Measurements from ENCODE around the gene PTPRE. TPM values are rescaled to one million over a fixed set of nuclear protein-coding genes. Genes with fewer than 3 reads are reported as not detected.

Gene PTPRE
- total RNA-seq, 1 experiment from 2014 or later, result 12.3 TPM

- ChIA-PET POLR2A (no interaction called here), RAD21 (ENCODE audit: low non-redundant PET in 1 of 2, low total read pairs in 2 of 2, uncharacterized antibody in 2 of 2, unreplicated experiment in 2 of 2) (no interaction called here), CTCF (no interaction called here)
- ATAC-seq (no peak), DNase-seq (ENCODE audit: low read depth, low spot score) (no peak)
- H4K20me1 ChIP-seq (ENCODE audit: insufficient read depth), result no peaks in the 10 kb centered on the region
- peaks cover 10% of the 10 kb centered on the region; the same call in 1 of the 2 replicates for H3K27me3 ChIP-seq (ENCODE audit: insufficient read depth, low read length)
- no peaks in the 10 kb centered on the region for H3K79me2 ChIP-seq (ENCODE audit: insufficient read depth, low read length)
- TF ChIP-seq EZH2 (IDR thresholded peaks at IDR 0.05) (no peak), CEBPB (IDR thresholded peaks at IDR 0.05; ENCODE audit: low read depth) (no peak), MAX (IDR thresholded peaks at IDR 0.05) (no peak), ZBTB33 (IDR thresholded peaks at IDR 0.05; ENCODE audit: extremely low read depth, insufficient replicate concordance, low read length) (no peak), CBX3 (IDR thresholded peaks at IDR 0.05; ENCODE audit: low read depth) (no peak), ATF3 (IDR thresholded peaks at IDR 0.05) (no peak), POLR2AphosphoS5 (IDR thresholded peaks at IDR 0.05; ENCODE audit: low read depth, low read length) (no peak), EGR1 (IDR thresholded peaks at IDR 0.05; ENCODE audit: low read depth) (no peak)
- H3K9ac ChIP-seq (ENCODE audit: low read length), result no peak overlapping the region
- H3K36me3 ChIP-seq (ENCODE audit: control insufficient read depth in 1 of 2, insufficient read depth in 2 of 2, low read length in 2 of 2), result no peaks in the 10 kb centered on the region
- intact Hi-C loops (cut with micrococcal nuclease), result no loop called here
- H3K9me3 ChIP-seq (ENCODE audit: control insufficient read depth in 1 of 2, insufficient read depth in 1 of 2, low read depth in 1 of 2, low read length in 2 of 2), result no peaks in the 10 kb centered on the region
- BruUV-seq (replicated peaks), result no TSS peak
- H3K4me2 ChIP-seq (ENCODE audit: low read length), result no peak overlapping the region
- H2AFZ ChIP-seq (ENCODE audit: low read depth, low read length, poor library complexity, severe bottlenecking), result no peak overlapping the region
- H3K4me1 ChIP-seq (ENCODE audit: control insufficient read depth in 1 of 2, insufficient read depth in 2 of 2, low read length in 2 of 2), result peaks cover 13 to 19% of the 10 kb centered on the region in 2 experiments
- no peak overlapping the region for H3K4me3 ChIP-seq (replicated peaks in 1 of 2; ENCODE audit: low read depth in 1 of 2, low read length in 2 of 2)
- H3K27ac ChIP-seq (ENCODE audit: low read depth, low read length), result no peak overlapping the region
- no peaks in the 10 kb centered on the region for H3K9me2 ChIP-seq (ENCODE audit: insufficient read depth)
Observed at GRCh38 chr10:127995939-127996338, 89.0 kb downstream of the PTPRE start.

- Histone ChIP-seq H3K4me1 (ENCODE audit: control insufficient read depth in 1 of 2, insufficient read depth in 2 of 2, low read length in 2 of 2) (peaks cover 7 to 14% of the 10 kb centered on the region in 2 experiments), H3K4me2 (ENCODE audit: low read length) (no peak overlapping the region), H3K27me3 (ENCODE audit: insufficient read depth, low read length) (peaks cover 10% of the 10 kb centered on the region; the same call in 1 of the 2 replicates), H3K79me2 (ENCODE audit: insufficient read depth, low read length) (no peaks in the 10 kb centered on the region), H3K9me3 (ENCODE audit: control insufficient read depth in 1 of 2, insufficient read depth in 1 of 2, low read depth in 1 of 2, low read length in 2 of 2) (no peaks in the 10 kb centered on the region), H3K36me3 (ENCODE audit: control insufficient read depth in 1 of 2, insufficient read depth in 2 of 2, low read length in 2 of 2) (no peaks in the 10 kb centered on the region), H3K9ac (ENCODE audit: low read length) (no peak overlapping the region), H3K9me2 (ENCODE audit: insufficient read depth) (no peaks in the 10 kb centered on the region), H3K4me3 (replicated peaks in 1 of 2; ENCODE audit: low read depth in 1 of 2, low read length in 2 of 2) (no peak overlapping the region), H3K27ac (ENCODE audit: low read depth, low read length) (no peak overlapping the region), H4K20me1 (ENCODE audit: insufficient read depth) (no peaks in the 10 kb centered on the region), H2AFZ (ENCODE audit: low read depth, low read length, poor library complexity, severe bottlenecking) (no peak overlapping the region)
- intact Hi-C loops (cut with micrococcal nuclease), result no loop called here
- ChIA-PET RAD21 (ENCODE audit: low non-redundant PET in 1 of 2, low total read pairs in 2 of 2, uncharacterized antibody in 2 of 2, unreplicated experiment in 2 of 2) (no interaction called here), POLR2A (no interaction called here), CTCF (no interaction called here)
- no peak for DNase-seq (ENCODE audit: low read depth, low spot score)
- no TSS peak for BruUV-seq (replicated peaks)
- no peak for ATAC-seq
- TF ChIP-seq ATF3 (IDR thresholded peaks at IDR 0.05), result no peak
- TF ChIP-seq ZBTB33 (IDR thresholded peaks at IDR 0.05; ENCODE audit: extremely low read depth, insufficient replicate concordance, low read length), result no peak
- no peak for TF ChIP-seq CBX3 (IDR thresholded peaks at IDR 0.05; ENCODE audit: low read depth)
- TF ChIP-seq ZNF274 (IDR thresholded peaks at IDR 0.05; ENCODE audit: low read depth, low read length), result no peak
- TF ChIP-seq CTCF (IDR thresholded peaks at IDR 0.05 in 2 of 3, conservative IDR thresholded peaks at IDR 0.05 in 1 of 3; ENCODE audit: borderline replicate concordance in 1 of 3, insufficient read depth in 1 of 3, low read depth in 2 of 3, low read length in 2 of 3), result no peak
- TF ChIP-seq SRF (IDR thresholded peaks at IDR 0.05; ENCODE audit: low read depth), result no peak
- TF ChIP-seq EZH2 (IDR thresholded peaks at IDR 0.05), result no peak
- no peak for TF ChIP-seq SP1 (IDR thresholded peaks at IDR 0.05; ENCODE audit: low read depth)
- no peak for TF ChIP-seq SIN3A (IDR thresholded peaks at IDR 0.05; ENCODE audit: low read depth)
Observed at GRCh38 chr10:127996586-127996985, 89.7 kb downstream of the PTPRE start.

All from HCT116 (cell line).